Kidney (tissue), 14 donors: ENCODE data around the gene ICE2. TPM values are rescaled to one million over a fixed set of nuclear protein-coding genes. Genes with fewer than 3 reads are reported as not detected.

Experiments used
- DNase-seq, 5 donors: peaks; one replicate each; pipeline ENCODE4 v3.0.0-alpha.2; 2013 to 2020
- FAIRE-seq: peaks from 2 replicates; lab custom pipeline; 2012; peaks lifted over from hg19 to GRCh38; lab: Jason Lieb, UNC
- H3K27ac ChIP-seq, 2 donors: one replicate each; pipeline ENCODE4 v1.7.0; 2013; ENCODE audit warnings: low read depth in 2 of 2, low read length in 2 of 2, inconsistent platforms in 1 of 2
- H3K27me3 ChIP-seq: one replicate; pipeline ENCODE4 v1.7.1; 2013; ENCODE audit warnings: low read length, inconsistent platforms; ENCODE audit not compliant: control insufficient read depth, insufficient read depth
- H3K36me3 ChIP-seq, 3 donors: one replicate each; pipeline versions ENCODE4 v1.7.0 to v1.7.1; 2013; ENCODE audit warnings: low read length in 3 of 3, control low read depth in 1 of 3, inconsistent platforms in 1 of 3; ENCODE audit not compliant: insufficient read depth in 3 of 3, control insufficient read depth in 2 of 3
- H3K4me1 ChIP-seq, 3 donors: one replicate each; pipeline versions ENCODE4 v1.7.0 to v1.7.1; 2013; ENCODE audit warnings: low read length in 3 of 3, inconsistent platforms in 1 of 3, low read depth in 1 of 3; ENCODE audit not compliant: control insufficient read depth in 2 of 3, insufficient read depth in 2 of 3
- H3K4me3 ChIP-seq, 3 donors: one replicate each; pipeline versions ENCODE4 v1.7.0 to v1.8.1; 2013; ENCODE audit warnings: low read length in 3 of 3, control low read depth in 1 of 3, inconsistent platforms in 1 of 3
- H3K9ac ChIP-seq, 3 donors: one replicate each; pipeline versions ENCODE4 v1.7.0 to v1.7.1; 2013; ENCODE audit warnings: low read length in 3 of 3, control low read depth in 1 of 3, inconsistent platforms in 1 of 3
- H3K9me3 ChIP-seq, 3 donors: one replicate each; pipeline versions ENCODE4 v1.7.0 to v1.7.1; 2013; ENCODE audit warnings: low read length in 3 of 3, control low read depth in 1 of 3, inconsistent platforms in 1 of 3; ENCODE audit not compliant: control insufficient read depth in 2 of 3, insufficient read depth in 1 of 3
- CTCF ChIP-seq: IDR thresholded peaks from 3 replicates; pipeline ENCODE4 v1.5.1; 2012; ENCODE audit warnings: mild to moderate bottlenecking, moderate library complexity, borderline replicate concordance; ENCODE audit not compliant: insufficient read depth; ENCODE audit errors: extremely low read depth
- intact Hi-C: fragments of 100-400 bp; cut with DNase I; formaldehyde crosslinking; loops from one replicate; pipeline ENCODE4 v1.11.1; 2022
- polyA plus RNA-seq: library from polyadenylated mRNA; stranded (reverse); fragments of 350-450 nt; fragmentation: Illumina TruSeq; extraction: RNeasy Lipid Tissue Mini Kit (QIAGEN cat#74804); gene quantifications from one replicate; pipeline ENCODE4 v1.2.3, GENCODE V29; 2014; ENCODE audit warnings: low read depth, low replicate concordance; ENCODE audit not compliant: insufficient read depth
- total RNA-seq: library from RNA; stranded (reverse); fragmentation: NEBNext Ultra II Directional; extraction: Animal tissue kit (Norgen Biotek cat#: 25700); gene quantifications from one replicate; pipeline ENCODE4 v1.2.1, GENCODE V29; 2021
- donor health status: control.
- donor health status: control.
- donor health status: control.
- donor health status: control.
- donor health status: control.
- donor health status: DM: yes; HTN: yes; CAD: no.
- donor health status: Normal renal cell carcinoma (clear cell type).

Gene ICE2
- total and polyA plus RNA-seq, 2 donors from 2014 or later: 16.4 to 61.4 TPM

GRCh38 chr15:60370105-60370868 lies 108.7 kb downstream of the ICE2 start:
- FAIRE-seq (no peak), DNase-seq (peak in 2 of 5 donors; percentile 28 to 73)
- Histone ChIP-seq H3K27ac (no peak overlapping the region), H3K27me3 (no peaks in the 10 kb centered on the region), H3K9me3 (no peaks in the 10 kb centered on the region), H3K4me1 (peaks cover 0 to 13% (median 5%) of the 10 kb centered on the region in 3 donors), H3K9ac (no peak overlapping the region), H3K36me3 (peaks cover 0 to 4% (median 0%) of the 10 kb centered on the region in 3 donors), H3K4me3 (no peak overlapping the region)
- no peak for TF ChIP-seq CTCF
- intact Hi-C loops: no loop called here

GRCh38 chr15:60369696-60370095 lies 109.2 kb downstream of the ICE2 start:
- FAIRE-seq (no peak), DNase-seq (no peak)
- Histone ChIP-seq H3K4me1 (peaks cover 0 to 13% (median 5%) of the 10 kb centered on the region in 3 donors), H3K4me3 (no peak overlapping the region), H3K36me3 (peaks cover 0 to 4% (median 0%) of the 10 kb centered on the region in 3 donors), H3K9me3 (no peaks in the 10 kb centered on the region), H3K27me3 (no peaks in the 10 kb centered on the region), H3K27ac (no peak overlapping the region), H3K9ac (no peak overlapping the region)
- TF ChIP-seq CTCF: no peak
- intact Hi-C loops: no loop called here

Other genes with a start within 250 kb of the ICE2 start
- 867 TPM for gene ANXA2, start 81.2 kb downstream of the ICE2 start, total RNA-seq
- 383 TPM for gene ANXA2, start 81.2 kb downstream of the ICE2 start, polyA plus RNA-seq